Left lobe of liver (tissue), 2 donors: ENCODE results near the gene TICAM1. TPM values are rescaled to one million over a fixed set of nuclear protein-coding genes. Genes with fewer than 3 reads are reported as not detected.
"Not testable (repeated sequence)": the region's sequence is repeated elsewhere in the genome, so short reads cannot be mapped to it uniquely, and the experiment has no call there.

ENCODE experiments used
- ATAC-seq: fragments of 200-7000 bp; cut with Tn5 transposase; one replicate; pipeline ENCODE4 v1.9.1; 2020; ENCODE audit warnings: mild to moderate bottlenecking, moderate library complexity
- DNase-seq: peaks from one replicate; pipeline ENCODE4 v3.0.0-alpha.2; 2020; ENCODE audit warnings: low spot score
- total RNA-seq: library from RNA; stranded (reverse); gene quantifications from one replicate; pipeline ENCODE4 v1.2.1, GENCODE V29; 2021
- donor health status: DM: no; HTN: no; CAD: no; lungs with moderate emphysema.
- donor health status: DM: no; HTN: yes; CAD: no.

TICAM1 gene
- total RNA-seq, result 11.1 TPM

DNA sequence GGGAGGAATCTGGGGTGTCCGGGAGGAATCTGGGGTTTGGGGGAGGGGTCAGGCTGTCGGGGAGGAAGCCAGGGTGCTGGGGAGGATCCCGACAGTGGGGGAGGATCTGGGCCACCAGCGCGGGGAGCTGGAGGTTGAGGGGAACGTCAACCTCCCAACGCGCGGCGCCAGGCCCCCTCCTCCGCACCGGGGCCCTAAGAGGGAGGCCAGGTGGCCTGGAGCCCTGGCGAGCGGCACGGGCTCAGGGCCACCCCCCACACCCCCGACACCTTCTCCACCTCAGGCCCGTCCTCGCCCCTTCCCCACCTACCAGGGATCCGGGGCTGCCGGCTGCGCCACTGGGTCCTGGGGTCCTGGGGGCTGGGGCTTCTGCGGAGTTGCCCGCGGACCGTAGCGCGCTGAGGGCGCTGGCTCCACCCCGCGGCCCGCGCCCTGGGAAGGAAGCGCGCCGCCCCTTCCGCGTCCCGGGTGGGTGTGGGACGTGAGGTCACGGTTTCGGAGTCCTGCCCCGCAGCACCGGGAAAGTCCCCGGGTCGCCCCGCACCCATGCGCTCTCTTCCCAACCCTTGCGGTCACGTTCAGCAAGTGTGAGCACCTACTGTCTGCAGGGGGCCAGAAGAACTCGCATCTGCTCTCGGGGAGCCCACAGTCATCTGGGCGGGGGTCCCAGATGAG, at the start of gene TICAM1:
TICAM1 (minus strand) TSS at position 409 of the 675 bp plus-strand sequence. CDS start 13,335 bp downstream, outside the sequence.
- DNase-seq (peak; percentile 87), ATAC-seq (peak; percentile 84)

- DNase-seq, result no peak
- ATAC-seq, result no peak
Measured at GRCh38 chr19:4879041-4879440, 47.5 kb upstream of the TICAM1 start.

DNA sequence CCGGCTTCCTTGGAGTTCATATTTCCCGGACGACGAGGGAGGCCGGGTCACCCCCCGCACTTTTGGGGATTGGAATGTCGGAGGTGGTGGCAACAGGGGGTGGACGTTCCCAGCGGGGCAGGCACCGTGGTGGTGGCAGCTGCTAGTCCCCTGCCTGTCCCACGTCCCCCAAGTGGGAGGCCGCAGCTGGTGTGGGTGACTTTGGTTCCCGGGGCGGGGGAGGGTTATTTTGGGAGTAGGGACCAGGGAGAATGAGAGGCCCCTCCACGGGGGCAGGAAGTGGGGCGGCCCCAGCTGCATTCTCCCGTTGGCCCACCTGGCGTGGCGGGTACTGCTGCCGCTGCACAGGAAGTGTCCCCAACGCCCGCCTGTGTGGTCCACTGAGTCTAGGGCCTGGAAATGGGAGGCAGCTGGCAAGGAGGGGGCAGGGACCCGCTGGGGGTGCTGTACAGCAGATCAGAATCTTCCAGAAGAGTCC, 47.0 kb upstream of the TICAM1 start:
- no peak for DNase-seq

GRCh38 chr19:4877753-4878490, 46.4 kb upstream of the TICAM1 start:
- ATAC-seq (no peak), DNase-seq (no peak)

More for the DNA sequence above, 47.0 kb upstream of the TICAM1 start:
- no peak for ATAC-seq

DNA sequence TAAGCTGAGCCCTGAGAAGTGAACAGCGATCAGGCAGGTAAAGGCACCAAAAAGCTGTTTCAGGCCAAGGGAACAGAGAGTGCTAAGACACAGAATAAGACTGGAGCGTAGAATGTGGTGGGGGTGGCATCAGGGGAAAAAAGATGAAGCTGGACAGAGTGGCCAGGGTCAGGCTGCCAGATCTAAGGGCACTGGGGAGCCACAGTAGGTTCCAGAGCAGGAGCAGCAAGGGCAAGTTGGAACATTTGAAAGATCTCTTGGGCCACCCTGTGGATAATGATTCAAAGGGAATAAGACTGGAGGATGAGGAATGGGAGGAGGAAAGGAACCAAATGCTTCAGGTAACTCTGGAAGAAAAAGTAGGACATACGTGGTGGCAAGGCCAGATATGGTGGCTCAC, 42.4 kb upstream of the TICAM1 start:
- ATAC-seq, result no peak

GRCh38 chr19:4871711-4872110, 40.2 kb upstream of the TICAM1 start:
- DNase-seq (no peak), ATAC-seq (no peak)

More for the DNA sequence above, 42.4 kb upstream of the TICAM1 start:
- DNase-seq, result no peak

- DNase-seq (peak; percentile 51), ATAC-seq (no peak)
Measured at GRCh38 chr19:4870025-4870700, 38.7 kb upstream of the TICAM1 start.

GRCh38 chr19:4868286-4868834, 36.8 kb upstream of the TICAM1 start:
- ATAC-seq (no peak), DNase-seq (peak; percentile 50)

GRCh38 chr19:4867534-4868285, 36.2 kb upstream of the TICAM1 start, which contains the start of gene PLIN3:
TSS of gene PLIN3 (minus strand) at chr19:4867667. CDS start at chr19:4861394, 6,273 bp downstream.
- DNase-seq, result peak; percentile 98
- peak; percentile 96 for ATAC-seq

DNA sequence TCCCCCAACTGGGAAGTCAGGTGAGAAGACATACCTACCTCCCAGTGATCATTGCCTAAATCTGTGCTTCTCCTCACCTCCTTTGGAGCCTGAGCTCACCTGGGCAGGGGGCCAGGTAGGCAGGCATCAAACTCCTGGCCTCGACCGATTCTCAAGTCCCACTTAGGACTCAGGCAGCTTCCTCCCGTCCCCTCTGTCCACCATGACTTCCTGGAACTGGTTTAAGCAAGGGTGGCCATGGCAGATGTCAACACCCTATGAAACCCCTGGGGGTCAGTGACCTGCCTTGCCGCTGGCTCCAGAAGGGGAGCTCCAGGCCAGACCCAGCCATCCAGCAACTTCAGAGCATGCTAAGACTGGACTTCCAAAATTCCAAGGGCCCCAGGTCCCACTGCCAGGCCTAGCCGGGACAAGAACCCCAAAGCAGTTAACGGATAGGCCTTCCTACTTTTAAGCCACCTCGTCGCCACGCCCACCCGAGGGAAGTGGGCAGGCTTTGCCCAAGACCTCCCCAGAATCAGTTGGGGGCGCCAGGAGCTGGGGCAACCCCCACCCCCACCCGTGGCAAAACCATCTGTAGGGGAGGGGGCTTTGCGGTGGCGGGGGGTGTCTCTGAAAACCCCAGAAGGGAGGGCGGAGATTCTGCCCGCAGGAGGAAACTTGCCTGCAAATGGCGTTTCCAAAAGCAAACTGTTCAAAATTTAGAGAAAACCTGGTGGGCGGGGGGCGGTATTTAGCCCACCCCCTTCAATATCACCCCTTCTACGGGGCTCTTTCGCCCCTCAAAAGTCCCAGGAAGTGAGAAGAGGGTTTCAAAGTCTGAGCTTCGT, 35.3 kb upstream of the TICAM1 start:
- DNase-seq (peak; percentile 63), ATAC-seq (peak; percentile 30)

- no peak for DNase-seq
- peak; percentile 53 for ATAC-seq
Measured at GRCh38 chr19:4861147-4861546, 29.6 kb upstream of the TICAM1 start.

GRCh38 chr19:4859697-4860096, 28.2 kb upstream of the TICAM1 start:
- no peak for ATAC-seq

GRCh38 chr19:4856468-4856867, 25.0 kb upstream of the TICAM1 start:
- not testable (repeated sequence) for DNase-seq, ATAC-seq

More at GRCh38 chr19:4859697-4860096, 28.2 kb upstream of the TICAM1 start:
- no peak for DNase-seq

- not testable (repeated sequence) for DNase-seq, ATAC-seq
Measured at GRCh38 chr19:4853506-4853905, 22.0 kb upstream of the TICAM1 start.

DNA sequence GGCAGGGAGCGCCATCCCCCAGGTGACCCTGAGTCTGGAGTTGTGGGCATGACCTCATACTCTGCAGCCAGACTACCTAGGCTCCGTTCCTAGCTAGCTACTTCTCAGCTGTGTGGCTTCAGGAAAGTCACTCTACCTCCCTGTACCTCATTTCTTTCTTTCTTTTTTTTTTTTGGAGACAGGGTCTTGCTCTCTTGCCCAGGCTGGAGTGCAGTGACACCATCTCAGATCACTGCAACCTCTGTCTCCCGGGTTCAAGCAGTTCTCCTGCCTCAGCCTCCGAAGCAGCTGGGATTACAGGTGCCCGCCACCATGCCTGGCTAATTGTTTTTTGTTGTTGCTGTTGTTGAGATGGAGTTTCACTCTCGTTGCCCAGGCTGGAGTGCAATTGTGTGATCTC, 21.0 kb upstream of the TICAM1 start:
- no peak for DNase-seq
- ATAC-seq, result peak; percentile 13

- ATAC-seq (peak; percentile 91), DNase-seq (peak; percentile 71)
Measured at GRCh38 chr19:4851551-4852290, 20.2 kb upstream of the TICAM1 start.

DNA sequence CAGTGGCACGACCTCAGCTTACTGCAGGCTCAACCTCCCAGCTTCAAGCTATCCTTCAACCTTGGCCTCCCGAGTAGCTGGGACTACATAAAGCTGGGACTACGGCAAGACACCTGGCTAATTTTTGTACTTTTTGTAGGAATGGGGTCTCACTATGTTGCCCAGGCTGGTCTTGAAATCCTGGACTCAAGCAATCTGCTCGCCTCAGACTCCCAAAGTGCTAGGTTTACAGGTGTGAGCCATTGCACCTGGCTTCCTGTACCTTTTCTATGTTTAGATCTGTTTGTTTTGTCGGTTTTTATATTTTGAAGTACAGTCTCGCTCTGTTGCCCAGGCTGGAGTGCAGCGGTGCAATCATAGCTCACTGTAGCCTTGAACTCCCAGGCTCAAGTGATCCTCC, 17.5 kb upstream of the TICAM1 start:
- DNase-seq (no peak), ATAC-seq (no peak)

DNA sequence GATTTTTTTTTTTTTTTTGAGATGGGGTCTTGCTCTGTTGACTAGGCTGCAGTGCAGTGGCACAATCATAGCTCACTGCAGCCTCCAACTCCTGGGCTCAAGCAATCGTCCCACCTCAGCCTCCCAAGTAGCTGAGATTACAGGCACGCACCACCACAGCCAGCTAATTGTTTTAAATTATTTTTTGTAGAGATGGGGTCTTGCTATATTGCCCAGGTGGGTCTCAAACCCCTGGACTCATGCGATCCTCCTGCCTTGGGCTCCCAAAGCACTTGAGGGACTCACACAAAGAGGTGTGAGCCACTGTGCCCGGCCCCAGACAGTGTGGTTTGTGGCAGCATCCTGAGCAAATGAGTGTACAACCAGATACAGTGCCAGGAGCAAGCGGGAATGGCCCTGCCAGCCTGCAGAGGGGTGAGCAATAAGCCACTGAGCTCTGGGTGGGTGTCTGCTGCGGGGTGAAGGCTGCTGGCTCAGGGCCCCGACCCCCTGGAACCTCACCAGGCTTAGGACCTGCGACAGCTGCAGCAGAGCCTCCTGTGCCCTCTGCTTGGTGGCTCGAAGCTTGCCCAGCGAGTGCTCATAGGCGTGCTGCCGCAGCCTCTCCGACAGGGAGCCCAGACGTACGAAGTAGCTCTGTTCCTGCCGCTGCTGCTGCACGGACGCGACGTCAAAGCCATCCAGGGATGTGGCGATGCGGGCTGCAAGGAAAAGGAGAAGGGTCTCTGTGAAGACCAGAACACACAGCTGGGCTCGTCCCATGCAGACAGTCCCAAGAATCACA, 15.9 kb upstream of the TICAM1 start:
- DNase-seq, result no peak
- no peak for ATAC-seq
